GM19397 (cell line): Measurements from ENCODE around the gene IGLL1.
"Not testable (repeated sequence)": the region's sequence is repeated elsewhere in the genome, so short reads cannot be mapped to it uniquely, and the experiment has no call there.

Experiments
- ATAC-seq: cut with Tn5 transposase; IDR thresholded peaks from one replicate; pipeline ENCODE4 v1.9.1; 2021; ENCODE audit warnings: mild to moderate bottlenecking, moderate library complexity; ENCODE audit not compliant: unreplicated experiment

IGLL1 gene

GRCh38 chr22:23591846-23592245, 11.8 kb upstream of the IGLL1 start:
- no peak for ATAC-seq

GRCh38 chr22:23591201-23591791, 11.2 kb upstream of the IGLL1 start:
- no peak for ATAC-seq

GRCh38 chr22:23583836-23584235, 3.7 kb upstream of the IGLL1 start:
- ATAC-seq: no peak

GRCh38 chr22:23583153-23583552, 3.1 kb upstream of the IGLL1 start:
- no peak for ATAC-seq

GRCh38 chr22:23581260-23581650, 1.2 kb upstream of the IGLL1 start:
- ATAC-seq: no peak

- ATAC-seq: no peak
Observed at GRCh38 chr22:23580576-23581259, 628 bp upstream of the IGLL1 start.

GRCh38 chr22:23579280-23579679, 810 bp downstream of the IGLL1 start:
- no peak for ATAC-seq

GRCh38 chr22:23578306-23578705, 1.8 kb downstream of the IGLL1 start:
- ATAC-seq: no peak

GRCh38 chr22:23576681-23577080, 3.4 kb downstream of the IGLL1 start:
- ATAC-seq: no peak

- no peak for ATAC-seq
Observed at GRCh38 chr22:23575601-23576000, 4.5 kb downstream of the IGLL1 start.

- no peak for ATAC-seq
Observed at GRCh38 chr22:23574877-23575276, 5.2 kb downstream of the IGLL1 start.

- no peak for ATAC-seq
Observed at GRCh38 chr22:23574371-23574811, 5.7 kb downstream of the IGLL1 start.

GRCh38 chr22:23573701-23574235, 6.3 kb downstream of the IGLL1 start:
- not testable (repeated sequence) for ATAC-seq

- not testable (repeated sequence) for ATAC-seq
Observed at GRCh38 chr22:23573106-23573505, 7.0 kb downstream of the IGLL1 start.

- ATAC-seq: no peak
Observed at GRCh38 chr22:23571486-23571885, 8.6 kb downstream of the IGLL1 start.

- no peak for ATAC-seq
Observed at GRCh38 chr22:23570681-23571080, 9.4 kb downstream of the IGLL1 start.

- no peak for ATAC-seq
Observed at GRCh38 chr22:23569716-23570115, 10.4 kb downstream of the IGLL1 start.

- ATAC-seq: no peak
Observed at GRCh38 chr22:23569291-23569690, 10.8 kb downstream of the IGLL1 start.

GRCh38 chr22:23566705-23567475, 13.2 kb downstream of the IGLL1 start:
- no peak for ATAC-seq

GRCh38 chr22:23565915-23566704, 14.0 kb downstream of the IGLL1 start:
- ATAC-seq: no peak
